GM18517 (cell line): Measurements from ENCODE around the gene SUCLG2.

Experiments used
- ATAC-seq: cut with Tn5 transposase; IDR thresholded peaks from one replicate; pipeline ENCODE4 v1.9.1; 2021; ENCODE audit warnings: mild to moderate bottlenecking, moderate library complexity; ENCODE audit not compliant: unreplicated experiment

Gene SUCLG2

DNA sequence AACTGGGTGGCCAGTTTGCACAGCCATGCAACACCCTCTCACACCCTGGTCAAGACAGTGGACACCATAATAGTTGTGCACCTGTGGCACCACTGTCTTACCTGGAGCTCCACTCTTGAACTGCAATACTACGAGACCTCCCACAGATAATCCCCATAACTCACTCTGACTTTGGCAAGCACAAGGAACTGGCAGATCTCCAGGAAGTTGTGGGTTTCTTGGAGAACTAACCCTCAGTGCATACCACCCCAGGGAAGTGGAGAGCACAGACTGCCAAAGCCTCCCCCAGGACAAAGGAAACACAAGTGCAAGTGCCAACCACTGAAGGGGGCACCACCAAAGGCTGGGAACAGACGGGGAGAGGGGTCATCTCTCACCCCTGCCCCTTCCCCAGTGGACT, 318.6 kb downstream of the SUCLG2 start:
- ATAC-seq = no peak

DNA sequence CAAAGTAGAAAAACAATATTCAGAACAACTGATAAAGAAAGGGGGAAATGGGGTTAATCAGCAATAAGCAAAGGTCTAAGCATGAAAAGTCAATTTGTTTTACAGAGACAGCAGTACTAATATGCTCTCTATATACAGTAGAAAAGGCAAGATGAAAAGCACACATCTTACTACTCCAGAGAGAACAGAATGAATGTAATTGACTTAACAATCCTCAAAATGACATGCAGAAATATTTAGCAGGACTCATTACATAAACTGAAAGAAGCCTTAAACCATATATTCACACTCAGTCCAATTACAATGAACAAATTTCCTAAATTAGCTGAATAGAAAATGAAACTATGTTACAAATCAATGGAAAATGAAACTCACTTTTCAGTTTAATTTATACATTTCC, 319.8 kb downstream of the SUCLG2 start:
- ATAC-seq = no peak

DNA sequence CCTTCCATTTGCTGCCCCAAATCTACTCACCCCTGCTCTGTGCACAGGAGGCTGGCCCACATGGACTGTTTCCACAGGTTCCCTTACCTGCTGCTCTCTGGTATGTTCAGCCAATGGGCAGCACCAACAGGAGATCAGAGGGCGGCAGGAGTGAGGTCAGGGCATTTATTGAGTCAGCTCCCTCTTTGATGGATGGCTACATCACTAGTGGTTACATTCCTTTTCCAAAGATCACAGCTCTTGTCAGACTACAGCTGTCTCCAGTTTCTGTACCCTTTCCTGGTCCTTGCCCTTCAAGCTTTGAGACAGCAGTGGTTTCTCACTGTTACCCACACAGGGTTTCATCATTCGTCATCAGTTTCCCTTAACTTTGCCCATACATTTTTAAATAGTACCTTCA, 325.1 kb downstream of the SUCLG2 start:
- ATAC-seq = no peak

DNA sequence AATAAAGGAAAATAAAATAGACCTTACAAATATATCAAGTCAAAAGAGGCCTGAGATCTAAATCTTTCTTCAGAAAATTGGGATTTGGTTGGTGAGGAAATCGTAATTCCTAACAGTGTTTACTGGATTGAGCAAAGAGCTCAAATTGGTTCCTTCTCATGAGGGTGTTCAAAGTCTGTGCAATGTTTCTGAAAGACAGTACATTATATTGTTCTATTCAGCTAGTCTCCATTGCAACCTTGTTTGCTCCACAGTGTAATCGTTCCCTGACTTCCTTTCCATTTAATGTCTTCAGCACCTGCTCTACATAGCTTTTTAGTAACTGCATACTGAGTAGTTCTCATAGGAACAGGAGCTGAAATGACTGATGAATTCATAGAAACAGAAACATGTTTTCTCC, 326.8 kb downstream of the SUCLG2 start:
- no peak for ATAC-seq

DNA sequence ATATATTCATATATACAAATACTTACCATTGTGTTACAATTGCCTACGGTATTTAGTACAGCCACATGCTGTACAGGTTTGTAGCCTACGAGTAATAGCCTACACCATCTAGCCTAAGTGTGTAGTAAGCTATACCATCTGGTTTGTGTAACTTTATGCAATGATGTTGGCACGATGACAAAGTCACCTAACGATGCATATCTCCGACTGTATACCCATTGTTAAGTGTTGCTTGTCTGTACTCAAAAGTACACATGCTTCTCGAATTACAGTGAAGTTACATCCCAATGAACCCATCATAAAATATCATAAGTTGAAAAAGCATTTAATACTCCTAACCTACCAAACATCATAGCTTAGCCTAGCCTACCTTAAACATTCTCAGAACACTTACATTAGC, 329.2 kb downstream of the SUCLG2 start:
- ATAC-seq = no peak
